K562 (cell line): ENCODE results near the gene DDX41. TPM values are rescaled to one million over a fixed set of nuclear protein-coding genes. Genes with fewer than 3 reads are reported as not detected.

Experiments used
- DACH1 ChIP-seq: fragments of 450-650 bp; IDR thresholded peaks from 2 replicates; pipeline ENCODE4 v1.6.1; 2018; ENCODE audit not compliant: partially characterized antibody
- HDAC2 ChIP-seq: fragments of 450-650 bp; IDR thresholded peaks from 2 replicates; pipeline ENCODE4 v1.6.1; 2016; ENCODE audit warnings: mild to moderate bottlenecking
- HIVEP1 ChIP-seq: fragments of 250-450 bp; sonication (Bioruptor Pico); IDR thresholded peaks from 2 replicates; pipeline ENCODE4 v1.4.0; 2020; ENCODE audit warnings: mild to moderate bottlenecking
- HNRNPH1 ChIP-seq: fragments of 200-400 bp; formaldehyde crosslinking; optimal IDR thresholded peaks from 2 replicates; pipeline ENCODE3; 2017; ENCODE audit warnings: low read depth, mild to moderate bottlenecking, low read length, moderate library complexity
- MTF1 ChIP-seq: fragments of 250-450 bp; sonication (Bioruptor Pico); IDR thresholded peaks from 2 replicates; pipeline ENCODE4 v1.9.0; 2021; ENCODE audit warnings: moderate library complexity, mild to moderate bottlenecking, inconsistent platforms, borderline replicate concordance
- NEUROD1 ChIP-seq: fragments of 150-350 bp; IDR thresholded peaks from 2 replicates; pipeline ENCODE4 v1.6.1; 2014; ENCODE audit warnings: borderline replicate concordance, low read length, low read depth; ENCODE audit not compliant: partially characterized antibody
- PHF21A ChIP-seq: fragments of 450-650 bp; IDR thresholded peaks from 2 replicates; pipeline ENCODE4 v1.6.1; 2017; ENCODE audit warnings: low read depth, borderline replicate concordance
- PRPF4 ChIP-seq: fragments of 200-400 bp; formaldehyde crosslinking; IDR thresholded peaks from one replicate; pipeline ENCODE4 v1.6.1; 2017; ENCODE audit warnings: low read length, low read depth, mild to moderate bottlenecking; ENCODE audit not compliant: insufficient read depth, poor library complexity, severe bottlenecking
- PTRF ChIP-seq: fragments of 450-650 bp; IDR thresholded peaks from 2 replicates; pipeline ENCODE4 v1.6.1; 2016; ENCODE audit warnings: mild to moderate bottlenecking, missing genetic modification characterization, missing compliant biosample characterization
- SIX5 ChIP-seq, 2 experiments: IDR thresholded peaks; 2 replicates each; pipeline ENCODE4 v1.6.1; 2011; ENCODE audit warnings: low read length in 2 of 2, borderline replicate concordance in 1 of 2, low read depth in 1 of 2, mild to moderate bottlenecking in 1 of 2, moderate library complexity in 1 of 2; ENCODE audit not compliant: insufficient read depth in 1 of 2
- SMARCA4 ChIP-seq: fragments of 450-650 bp; IDR thresholded peaks from 2 replicates; pipeline ENCODE4 v1.6.1; 2016
- SP2 ChIP-seq: IDR thresholded peaks from 2 replicates; pipeline ENCODE4 v1.6.1; 2011; ENCODE audit warnings: mild to moderate bottlenecking, low read depth, low read length, moderate library complexity; ENCODE audit not compliant: poor library complexity, severe bottlenecking; ENCODE audit errors: extremely low read depth
- TCFL5 ChIP-seq: fragments of 250-450 bp; sonication (Bioruptor Pico); conservative IDR thresholded peaks from 2 replicates; pipeline ENCODE4 v1.6.1; 2021; ENCODE audit warnings: mild to moderate bottlenecking, moderate library complexity, matching md5 sums
- TSC22D4 ChIP-seq: fragments of 450-650 bp; IDR thresholded peaks from 2 replicates; pipeline ENCODE4 v1.6.1; 2016; ENCODE audit warnings: missing genetic modification characterization, missing biosample characterization, control low read depth
- ZBTB7A ChIP-seq: IDR thresholded peaks from 2 replicates; pipeline ENCODE4 v1.6.1; 2011; ENCODE audit warnings: low read depth, mild to moderate bottlenecking, low read length, moderate library complexity, borderline replicate concordance; ENCODE audit not compliant: control insufficient read depth
- ZNF165 ChIP-seq: fragments of 250-450 bp; sonication (Bioruptor Pico); IDR thresholded peaks from 2 replicates; pipeline ENCODE4 v1.4.0; 2020; ENCODE audit warnings: borderline replicate concordance
- ZSCAN29 ChIP-seq: fragments of 450-650 bp; IDR thresholded peaks from 2 replicates; pipeline ENCODE4 v1.6.1; 2017
- polyA plus RNA-seq, 8 experiments: library from polyadenylated mRNA; depleted of rRNA in 4 of 8; stranded (reverse) in 5 of 8; unstranded in 3 of 8; fragments of >200 nt; fragmentation: Nextera tagmentation in 2 of 8; fragmentation: Illumina TruSeq in 1 of 8; extraction: Ambion mirVana in 2 of 8; extraction: Trizol in 1 of 8; gene quantifications; 2 replicates each; pipeline versions ENCODE4 v1.2.1 to v1.2.3, GENCODE V29; 2011 to 2014; ENCODE audit warnings: inconsistent platforms in 1 of 8, missing spikeins in 1 of 8
- total RNA-seq, 7 experiments: library from RNA; depleted of rRNA in 6 of 7; stranded (reverse); fragments of >200 nt in 6 of 7; fragmentation: Illumina TruSeq in 2 of 7; extraction: Trizol in 2 of 7; gene quantifications; 2 replicates each; pipeline versions ENCODE4 v1.2.1 to v1.2.3, GENCODE V29; 2011 to 2021; ENCODE audit warnings: low replicate concordance in 1 of 7
- TF ChIP-seq, protein P1 (sequence below): fragments of 450-650 bp; IDR thresholded peaks from 2 replicates; pipeline ENCODE4 v1.6.1; 2016
- TF ChIP-seq, protein P2 (sequence below): fragments of 450-650 bp; formaldehyde crosslinking; conservative IDR thresholded peaks from 2 replicates; pipeline ENCODE4 v1.4.0; 2022; ENCODE audit warnings: mild to moderate bottlenecking, missing genetic modification characterization
- TF ChIP-seq, protein P3 (sequence below): fragments of 450-650 bp; conservative IDR thresholded peaks from 2 replicates; pipeline ENCODE4 v1.6.1; 2016; ENCODE audit warnings: missing genetic modification characterization, low read depth, mild to moderate bottlenecking, control low read depth, missing compliant biosample characterization

Gene DDX41
- total and polyA plus RNA-seq, 9 of the 15 experiments (the other 6 are each of a cell fraction or from before 2014, with no cell fraction given) = 38.2 to 284 (median 116) TPM

DNA sequence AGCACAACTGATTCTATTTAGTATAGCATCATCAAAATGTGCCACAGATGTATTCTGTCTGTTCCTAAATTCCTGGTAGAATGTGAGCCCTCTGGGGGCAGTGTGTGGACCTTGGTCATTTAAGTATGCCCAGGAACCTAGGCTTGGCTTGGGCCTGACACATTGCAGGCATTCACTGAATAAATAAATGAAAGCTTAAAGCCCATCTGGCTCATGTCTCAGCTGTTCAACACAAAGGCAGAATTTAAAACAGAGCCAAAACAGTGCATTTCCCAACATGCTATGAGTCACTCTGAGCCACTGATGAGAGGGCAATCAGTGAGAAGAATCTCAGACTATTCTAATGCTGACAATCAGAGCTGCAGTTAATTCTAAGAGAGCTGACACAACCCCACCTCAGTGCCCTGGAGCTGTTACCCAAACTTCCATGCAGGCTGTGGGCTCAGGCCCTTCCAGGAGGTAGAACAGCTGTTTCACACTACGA lies 29.5 kb upstream of the DDX41 start (continued):
- no peak for TF ChIP-seq ZNF165 (CRISPR knock-in tag)
- TF ChIP-seq, protein P1, sequence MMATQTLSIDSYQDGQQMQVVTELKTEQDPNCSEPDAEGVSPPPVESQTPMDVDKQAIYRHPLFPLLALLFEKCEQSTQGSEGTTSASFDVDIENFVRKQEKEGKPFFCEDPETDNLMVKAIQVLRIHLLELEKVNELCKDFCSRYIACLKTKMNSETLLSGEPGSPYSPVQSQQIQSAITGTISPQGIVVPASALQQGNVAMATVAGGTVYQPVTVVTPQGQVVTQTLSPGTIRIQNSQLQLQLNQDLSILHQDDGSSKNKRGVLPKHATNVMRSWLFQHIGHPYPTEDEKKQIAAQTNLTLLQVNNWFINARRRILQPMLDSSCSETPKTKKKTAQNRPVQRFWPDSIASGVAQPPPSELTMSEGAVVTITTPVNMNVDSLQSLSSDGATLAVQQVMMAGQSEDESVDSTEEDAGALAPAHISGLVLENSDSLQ = 0 out of 2 replicates have a peak, but pooled peaks have one; percentile 22
- 0 out of 2 replicates have a peak, but pooled peaks have one; percentile 39 for TF ChIP-seq SMARCA4
- no peak for TF ChIP-seq NEUROD1
- no peak for TF ChIP-seq PTRF (tag)
- TF ChIP-seq DACH1 = peak; percentile 48
- peak; percentile 94; the same call in 1 of the 2 replicates for TF ChIP-seq PHF21A
- TF ChIP-seq SP2 = no peak
- no peak for TF ChIP-seq HNRNPH1
- no peak for TF ChIP-seq ZSCAN29
- no peak for TF ChIP-seq SIX5 (IDR thresholded peaks at IDR 0.05; ENCODE audit: borderline replicate concordance in 1 of 2, insufficient read depth in 1 of 2, low read depth in 1 of 2, low read length in 2 of 2)
- TF ChIP-seq, protein P2, sequence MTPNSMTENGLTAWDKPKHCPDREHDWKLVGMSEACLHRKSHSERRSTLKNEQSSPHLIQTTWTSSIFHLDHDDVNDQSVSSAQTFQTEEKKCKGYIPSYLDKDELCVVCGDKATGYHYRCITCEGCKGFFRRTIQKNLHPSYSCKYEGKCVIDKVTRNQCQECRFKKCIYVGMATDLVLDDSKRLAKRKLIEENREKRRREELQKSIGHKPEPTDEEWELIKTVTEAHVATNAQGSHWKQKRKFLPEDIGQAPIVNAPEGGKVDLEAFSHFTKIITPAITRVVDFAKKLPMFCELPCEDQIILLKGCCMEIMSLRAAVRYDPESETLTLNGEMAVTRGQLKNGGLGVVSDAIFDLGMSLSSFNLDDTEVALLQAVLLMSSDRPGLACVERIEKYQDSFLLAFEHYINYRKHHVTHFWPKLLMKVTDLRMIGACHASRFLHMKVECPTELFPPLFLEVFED (CRISPR knock-in tag) = no peak
- no peak for TF ChIP-seq ZBTB7A
- no peak for TF ChIP-seq TSC22D4 (tag)
- TF ChIP-seq HIVEP1 (CRISPR knock-in tag) = no peak
- no peak for TF ChIP-seq PRPF4
- peak; percentile 59; the same call in 1 of the 2 replicates for TF ChIP-seq HDAC2
- TF ChIP-seq TCFL5 (CRISPR knock-in tag) = no peak
- no peak for TF ChIP-seq MTF1 (CRISPR knock-in tag)
- TF ChIP-seq, protein P3, sequence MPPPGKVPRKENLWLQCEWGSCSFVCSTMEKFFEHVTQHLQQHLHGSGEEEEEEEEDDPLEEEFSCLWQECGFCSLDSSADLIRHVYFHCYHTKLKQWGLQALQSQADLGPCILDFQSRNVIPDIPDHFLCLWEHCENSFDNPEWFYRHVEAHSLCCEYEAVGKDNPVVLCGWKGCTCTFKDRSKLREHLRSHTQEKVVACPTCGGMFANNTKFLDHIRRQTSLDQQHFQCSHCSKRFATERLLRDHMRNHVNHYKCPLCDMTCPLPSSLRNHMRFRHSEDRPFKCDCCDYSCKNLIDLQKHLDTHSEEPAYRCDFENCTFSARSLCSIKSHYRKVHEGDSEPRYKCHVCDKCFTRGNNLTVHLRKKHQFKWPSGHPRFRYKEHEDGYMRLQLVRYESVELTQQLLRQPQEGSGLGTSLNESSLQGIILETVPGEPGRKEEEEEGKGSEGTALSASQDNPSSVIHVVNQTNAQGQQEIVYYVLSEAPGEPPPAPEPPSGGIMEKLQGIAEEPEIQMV (tag) = no peak
